GM18870 (cell line): ENCODE measurements around the gene DDX6.

ENCODE experiments used
- ATAC-seq: cut with Tn5 transposase; IDR thresholded peaks from one replicate; pipeline ENCODE4 v1.9.1; 2021; ENCODE audit warnings: moderate library complexity; ENCODE audit not compliant: unreplicated experiment

The DDX6 gene

DNA sequence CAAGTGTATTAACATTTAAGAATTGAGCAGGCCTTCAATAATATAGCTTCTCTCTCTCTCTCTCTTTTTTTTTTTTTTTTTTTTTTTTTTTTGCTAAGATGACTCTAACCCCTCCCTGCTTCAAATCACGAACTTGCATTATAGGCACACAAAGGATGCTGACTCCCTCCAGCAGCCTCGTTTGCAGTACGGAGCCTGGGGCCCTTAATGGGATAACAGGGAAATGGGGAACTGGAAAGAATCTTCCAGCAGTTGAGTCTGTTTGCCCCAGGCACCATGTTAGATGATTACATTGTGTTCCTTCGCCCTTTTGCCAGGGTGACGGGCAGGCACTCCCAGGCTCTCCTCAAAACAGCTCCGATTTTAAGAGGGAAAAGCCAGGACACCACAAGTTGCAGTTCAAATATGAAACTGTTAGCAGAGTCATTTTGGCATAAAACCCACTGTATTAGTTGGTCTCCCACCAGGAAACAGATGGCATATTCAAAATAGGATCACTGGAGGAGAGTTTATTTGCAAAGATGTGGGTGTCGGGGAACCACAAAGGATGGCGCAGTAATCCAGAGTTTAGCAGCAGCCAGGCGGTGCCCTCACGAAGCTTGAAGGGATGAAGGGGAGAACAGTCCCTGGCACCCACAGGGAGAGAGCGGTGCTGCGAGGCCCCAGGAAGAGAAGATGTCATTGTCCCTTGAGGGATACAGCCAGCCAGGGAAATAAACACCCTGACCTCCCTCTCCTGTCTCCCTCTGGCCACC lies 85.0 kb downstream of the DDX6 start:
- no peak for ATAC-seq

DNA sequence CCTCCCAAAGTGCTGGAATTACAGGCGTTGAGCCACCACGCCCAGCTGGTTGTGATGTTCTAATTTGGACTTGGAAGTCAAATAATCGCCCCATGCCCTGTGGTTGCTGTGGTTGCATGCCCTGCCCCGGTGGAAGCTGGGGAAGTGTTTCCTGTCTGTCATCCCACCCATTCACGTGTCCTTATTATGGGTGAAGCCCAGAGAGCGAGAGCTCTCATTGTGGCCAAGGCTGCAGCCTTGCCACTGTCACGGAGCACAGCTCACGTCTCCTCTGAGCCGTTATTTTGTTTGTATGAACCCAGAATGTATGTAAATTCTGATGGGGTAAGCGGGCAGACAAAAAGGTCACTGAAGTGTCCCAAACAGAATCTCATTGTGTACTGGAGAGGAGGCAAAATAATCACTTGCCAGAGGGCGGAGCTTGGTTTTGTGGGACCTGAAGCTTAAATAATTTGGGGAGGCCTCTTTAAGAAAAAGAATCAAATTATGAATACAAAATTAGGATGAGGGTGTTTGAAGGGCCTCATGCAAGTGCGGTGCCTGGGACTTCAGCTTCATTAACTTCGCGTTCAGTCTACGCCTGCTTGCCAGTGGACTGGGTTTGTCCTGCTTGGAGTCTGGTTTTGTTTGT lies 85.7 kb downstream of the DDX6 start:
- no peak for ATAC-seq

DNA sequence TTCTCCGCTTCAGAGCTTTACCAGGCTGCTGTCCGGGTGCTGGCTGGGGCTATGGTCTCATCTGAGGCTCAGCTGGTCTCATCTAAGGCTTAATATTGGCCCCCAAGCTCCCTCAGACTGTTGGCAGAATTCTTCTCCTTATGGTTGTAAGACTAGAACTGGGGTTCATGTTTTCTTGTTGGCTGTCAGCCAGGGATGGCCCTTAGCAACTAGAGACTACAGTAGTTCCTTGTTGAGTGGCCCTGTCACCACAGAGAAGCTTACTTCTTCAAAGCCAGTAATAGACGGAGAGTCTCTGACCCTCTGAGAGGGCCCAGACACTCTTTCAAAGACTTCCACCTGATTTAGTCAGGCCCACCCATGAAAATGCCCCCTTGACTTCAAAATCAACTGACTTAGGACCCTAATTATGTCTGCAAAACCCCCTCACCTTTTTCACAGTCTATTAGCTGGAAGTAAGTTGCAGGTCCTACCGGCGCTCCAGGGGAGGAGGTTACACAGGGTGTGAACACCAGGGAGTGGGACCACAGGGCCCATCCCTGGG lies 87.3 kb downstream of the DDX6 start:
- ATAC-seq, result no peak

DNA sequence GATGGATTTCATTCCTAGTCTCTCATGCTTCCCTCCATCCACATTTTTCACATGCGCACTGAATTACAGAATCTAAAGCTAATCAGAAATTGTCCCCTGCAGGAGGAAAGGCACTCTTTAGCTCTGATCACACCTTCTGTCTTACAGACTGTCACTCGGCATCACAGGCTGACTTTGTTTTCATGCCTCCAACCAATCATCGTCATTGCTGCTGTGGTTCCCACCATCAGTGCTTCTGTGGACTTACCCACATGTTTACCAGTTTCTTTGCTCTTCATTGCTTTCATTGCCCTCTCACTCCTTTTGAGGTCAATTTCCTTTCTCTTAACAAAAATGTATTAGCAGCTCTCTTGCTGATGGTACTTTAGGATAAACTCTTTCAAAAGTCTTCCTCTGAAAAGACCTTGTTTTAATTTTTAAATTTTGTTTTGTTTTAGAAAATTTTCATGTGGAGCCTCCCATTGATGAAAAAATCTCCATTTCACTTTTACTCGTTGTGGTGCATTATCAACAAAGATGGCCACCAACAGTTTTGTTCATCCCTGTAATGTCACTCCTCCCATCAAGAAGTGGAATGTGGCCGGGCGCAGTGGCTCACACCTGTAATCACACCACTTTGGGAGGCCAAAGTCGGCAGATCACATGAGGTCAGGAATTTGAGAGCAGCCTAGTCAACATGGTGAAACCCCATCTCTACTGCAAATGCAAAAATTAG lies 91.3 kb downstream of the DDX6 start:
- ATAC-seq, result no peak
